HepG2 (cell line): ENCODE measurements around the gene KRT33A. TPM values are rescaled to one million over a fixed set of nuclear protein-coding genes. Genes with fewer than 3 reads are reported as not detected.

Experiments used
- ATAC-seq: fragments of 200-7000 bp; cut with Tn5 transposase; 3 replicates; pipeline ENCODE4 v1.9.1; 2020; ENCODE audit warnings: mild to moderate bottlenecking, moderate library complexity
- BruUV-seq: library from RNA; stranded (reverse); fragments of 400-500 nt; replicated peaks from 2 replicates; lab custom pipeline; 2021; lab: Mats Ljungman, UMichigan
- CTCF ChIA-PET: fragments of 300-600 bp; formaldehyde crosslinking; extraction: SDS; loops from one replicate; lab custom pipeline; 2021; ENCODE audit warnings: low total read pairs, inconsistent platforms, low intra/inter-chr PET ratio; lab: Yijun Ruan, JAX
- POLR2A ChIA-PET: fragments of 350-600 bp; sonication (Branson Sonifier 250); formaldehyde crosslinking; loops from one replicate; lab custom pipeline; 2020; ENCODE audit warnings: antibody characterized with exemption, inconsistent platforms; lab: Yijun Ruan, JAX
- DNase-seq: peaks from one replicate; pipeline ENCODE4 v3.0.0-alpha.2; 2015; ENCODE audit warnings: low spot score
- FAIRE-seq: peaks from 3 replicates; lab custom pipeline; 2011; peaks lifted over from hg19 to GRCh38; lab: Jason Lieb, UNC
- H2AFZ ChIP-seq: one replicate; pipeline ENCODE4 v1.6.1; 2011; ENCODE audit warnings: low read length, inconsistent platforms
- H3K27ac ChIP-seq: fragments of 300-600 bp; 3 replicates; pipeline ENCODE4 v1.8.0; 2011; ENCODE audit warnings: mixed run types, mild to moderate bottlenecking, mixed read lengths, low read length, inconsistent platforms; ENCODE audit not compliant: insufficient read depth; ENCODE audit errors: extremely low read length
- H3K27me3 ChIP-seq, 2 experiments: fragments of 200-600 bp in 1 of 2; 2 replicates in 1 of 2; 3 replicates in 1 of 2; pipeline versions ENCODE4 v1.6.0 to v1.8.0; 2011; ENCODE audit warnings: low read length in 2 of 2, mild to moderate bottlenecking in 2 of 2, moderate library complexity in 2 of 2, inconsistent platforms in 1 of 2; ENCODE audit not compliant: insufficient read depth in 2 of 2, control insufficient read depth in 1 of 2
- H3K36me3 ChIP-seq, 2 experiments: fragments of 200-600 bp in 1 of 2; replicated peaks in 1 of 2; 2 replicates in 1 of 2; 3 replicates in 1 of 2; pipeline versions ENCODE4 v1.5.1 to v1.8.0; 2011; ENCODE audit warnings: low read length in 2 of 2, inconsistent platforms in 1 of 2; ENCODE audit not compliant: insufficient read depth in 2 of 2, control insufficient read depth in 1 of 2
- H3K4me1 ChIP-seq: 2 replicates; pipeline ENCODE4 v1.5.1; 2012; ENCODE audit warnings: low read length, inconsistent platforms; ENCODE audit not compliant: insufficient read depth
- H3K4me2 ChIP-seq: 2 replicates; pipeline ENCODE4 v1.6.0; 2011; ENCODE audit warnings: low read depth, low read length, inconsistent platforms
- H3K4me3 ChIP-seq, 3 experiments: fragments of 200-600 bp in 1 of 3; sonication (generic), shearing (Covaris generic) in 1 of 3; replicated peaks in 1 of 3; 2 replicates each; pipeline ENCODE4 v1.5.1; 2011 to 2016; ENCODE audit warnings: low read length in 3 of 3, inconsistent platforms in 2 of 3, low read depth in 2 of 3, mild to moderate bottlenecking in 2 of 3, control low read depth in 1 of 3, mixed read lengths in 1 of 3; ENCODE audit not compliant: insufficient read depth in 1 of 3
- H3K79me2 ChIP-seq: one replicate; pipeline ENCODE4 v1.6.1; 2011; ENCODE audit warnings: low read length, inconsistent platforms; ENCODE audit not compliant: insufficient read depth
- H3K9ac ChIP-seq: 2 replicates; pipeline ENCODE4 v1.6.0; 2011; ENCODE audit warnings: mild to moderate bottlenecking, low read depth, low read length, inconsistent platforms; ENCODE audit not compliant: insufficient read depth
- H3K9me3 ChIP-seq: 2 replicates; pipeline ENCODE4 v1.5.1; 2012; ENCODE audit warnings: mild to moderate bottlenecking, low read length
- H4K20me1 ChIP-seq: 2 replicates; pipeline ENCODE4 v1.6.0; 2011; ENCODE audit warnings: inconsistent platforms, mild to moderate bottlenecking, low read length, moderate library complexity; ENCODE audit not compliant: insufficient read depth
- CREM ChIP-seq, 2 experiments: sonication (generic) in 1 of 2; formaldehyde crosslinking in 1 of 2; IDR thresholded peaks; 2 replicates each; pipeline versions ENCODE4 v1.4.0 to v1.6.1; 2016 to 2020; ENCODE audit warnings: antibody characterized with exemption in 1 of 2, mild to moderate bottlenecking in 1 of 2, missing genetic modification reagents in 1 of 2
- E2F2 ChIP-seq: sonication (generic); formaldehyde crosslinking; IDR thresholded peaks from 2 replicates; pipeline ENCODE4 v1.4.0; 2020; ENCODE audit warnings: missing genetic modification reagents, borderline replicate concordance
- ZNF234 ChIP-seq: sonication (generic); formaldehyde crosslinking; conservative IDR thresholded peaks from 2 replicates; pipeline ENCODE4 v1.5.1; 2020; ENCODE audit warnings: mild to moderate bottlenecking, missing genetic modification reagents
- ZNF329 ChIP-seq: sonication (generic); formaldehyde crosslinking; IDR thresholded peaks from 2 replicates; pipeline ENCODE4 v1.9.0; 2021; ENCODE audit warnings: low read depth, mild to moderate bottlenecking, missing genetic modification reagents
- ZNF350 ChIP-seq: sonication (generic); formaldehyde crosslinking; IDR thresholded peaks from 2 replicates; pipeline ENCODE4 v1.4.0; 2020; ENCODE audit warnings: mild to moderate bottlenecking, low read depth, missing genetic modification reagents, borderline replicate concordance
- ZNF451 ChIP-seq: sonication (generic); formaldehyde crosslinking; IDR thresholded peaks from 2 replicates; pipeline ENCODE4 v1.5.0; 2020; ENCODE audit warnings: mild to moderate bottlenecking, missing genetic modification reagents
- ZNF589 ChIP-seq: sonication (generic); formaldehyde crosslinking; conservative IDR thresholded peaks from 2 replicates; pipeline ENCODE4 v1.8.0; 2022; ENCODE audit warnings: mild to moderate bottlenecking, moderate library complexity, missing genetic modification reagents
- ZNF614 ChIP-seq: IDR thresholded peaks from 2 replicates; pipeline ENCODE4 v1.6.1; 2018; ENCODE audit warnings: missing biosample characterization, missing genetic modification reagents, inconsistent platforms, borderline replicate concordance
- ZNF75D ChIP-seq: sonication (generic); formaldehyde crosslinking; IDR thresholded peaks from 2 replicates; pipeline ENCODE4 v1.8.1; 2023; ENCODE audit warnings: missing genetic modification reagents, mild to moderate bottlenecking, borderline replicate concordance
- ZNF792 ChIP-seq: IDR thresholded peaks from 2 replicates; pipeline ENCODE4 v1.6.1; 2016
- WGBS: methylation state at CpG from one replicate; pipeline ENCODE4 v1.1.6; 2017; ENCODE audit warnings: low lambda C conversion rate; 5-methylcytosine and 5-hydroxymethylcytosine counted together
- in situ Hi-C: cut with HindIII; loops from 2 replicates; pipeline ENCODE4 v1.10.0; 2017; ENCODE audit warnings: low pct_unique_long_range_greater_than_20kb; ENCODE audit not compliant: extremely low pct_ligation_motif_present
- intact Hi-C: fragments of 100-400 bp; cut with micrococcal nuclease; formaldehyde crosslinking; loops from one replicate; pipeline ENCODE4 v1.10.0; 2022; ENCODE audit not compliant: unreplicated experiment
- polyA plus RNA-seq, 8 experiments: library from polyadenylated mRNA; depleted of rRNA in 3 of 8; stranded (reverse) in 7 of 8; unstranded in 1 of 8; fragments of >200 nt; fragmentation: Illumina TruSeq in 4 of 8; extraction: Trizol in 4 of 8; gene quantifications; 2 replicates each; pipeline versions ENCODE4 v1.2.1 to v1.2.3, GENCODE V29; 2011 to 2016; ENCODE audit warnings: low read depth in 4 of 8, missing spikeins in 1 of 8, mixed read lengths in 1 of 8; ENCODE audit not compliant: insufficient read depth in 1 of 8
- total RNA-seq, 5 experiments: library from RNA; depleted of rRNA; stranded (reverse); fragments of >200 nt; fragmentation: Illumina TruSeq; extraction: Trizol; gene quantifications; 2 replicates each; pipeline ENCODE4 v1.2.3, GENCODE V29; 2016; ENCODE audit warnings: low read depth in 1 of 5
- TF ChIP-seq, protein P1 (sequence below): sonication (generic); formaldehyde crosslinking; IDR thresholded peaks from 2 replicates; pipeline ENCODE4 v1.4.0; 2020; ENCODE audit warnings: missing genetic modification reagents; ENCODE audit errors: not compliant biosample characterization

KRT33A gene
- total and polyA plus RNA-seq, 2 of the 13 experiments (the other 11 are each of a cell fraction or from before 2014, with no cell fraction given): not detected

DNA sequence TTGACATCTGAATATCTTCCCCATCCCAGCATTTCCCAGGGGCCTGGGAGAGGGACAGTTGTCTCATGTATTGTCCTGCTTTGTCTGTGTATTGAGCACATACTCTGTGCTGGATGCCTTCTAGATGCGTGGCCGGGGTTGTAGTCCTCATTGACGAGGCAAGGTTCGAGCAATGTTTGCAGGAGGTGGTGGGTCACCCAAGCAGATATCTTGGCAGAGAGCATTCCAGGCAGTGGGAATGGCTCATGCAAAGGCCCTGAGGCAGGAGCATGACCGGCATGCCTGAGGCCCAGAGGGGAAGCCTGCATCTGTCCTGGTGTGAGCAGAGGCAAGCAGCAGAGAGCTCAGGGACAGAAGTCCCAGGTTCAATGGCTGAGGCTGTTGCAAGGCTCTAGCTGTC, 17.5 kb downstream of the KRT33A start:
- CTCF ChIA-PET: no interaction called here
- Histone ChIP-seq H3K9ac (no peak overlapping the region), H3K9me3 (no peaks in the 10 kb centered on the region), H3K36me3 (no peaks in the 10 kb centered on the region), H2AFZ (no peak overlapping the region), H3K79me2 (no peaks in the 10 kb centered on the region), H3K4me2 (no peak overlapping the region), H3K4me3 (no peak overlapping the region), H3K27ac (no peak overlapping the region), H3K4me1 (no peaks in the 10 kb centered on the region), H3K27me3 (peaks cover 0 to 13% of the 10 kb centered on the region in 2 experiments; a peak in 2 of 5 replicates), H4K20me1 (no peaks in the 10 kb centered on the region)
- FAIRE-seq: no peak
- POLR2A ChIA-PET: no interaction called here
- WGBS: 17% methylated on average over 5 of the region's 5 CpGs
- in situ Hi-C loops (no loop called here), intact Hi-C loops (no loop called here)
- DNase-seq: no peak
- ATAC-seq: no peak
- BruUV-seq: no TSS peak
- TF ChIP-seq ZNF614 (CRISPR knock-in tag): no peak
- TF ChIP-seq E2F2 (CRISPR knock-in tag): no peak
- no peak for TF ChIP-seq ZNF75D (CRISPR knock-in tag)
- TF ChIP-seq, protein P1, sequence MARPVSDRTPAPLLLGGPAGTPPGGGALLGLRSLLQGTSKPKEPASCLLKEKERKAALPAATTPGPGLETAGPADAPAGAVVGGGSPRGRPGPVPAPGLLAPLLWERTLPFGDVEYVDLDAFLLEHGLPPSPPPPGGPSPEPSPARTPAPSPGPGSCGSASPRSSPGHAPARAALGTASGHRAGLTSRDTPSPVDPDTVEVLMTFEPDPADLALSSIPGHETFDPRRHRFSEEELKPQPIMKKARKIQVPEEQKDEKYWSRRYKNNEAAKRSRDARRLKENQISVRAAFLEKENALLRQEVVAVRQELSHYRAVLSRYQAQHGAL: no peak
- no peak for TF ChIP-seq ZNF589 (CRISPR knock-in tag)
- TF ChIP-seq ZNF329 (CRISPR knock-in tag): no peak
- no peak for TF ChIP-seq CREM (IDR thresholded peaks at IDR 0.05)
- no peak for TF ChIP-seq CREM (CRISPR knock-in tag; IDR thresholded peaks at IDR 0.05)
- no peak for TF ChIP-seq ZNF792
- TF ChIP-seq ZNF234 (CRISPR knock-in tag): no peak
- no peak for TF ChIP-seq ZNF350 (CRISPR knock-in tag)
- no peak for TF ChIP-seq ZNF451 (CRISPR knock-in tag)
- TF ChIP-seq, all 625 proteins: peak for 0
